Psoas muscle (tissue), 8 donors: ENCODE results near the gene TRPM3. TPM values are rescaled to one million over a fixed set of nuclear protein-coding genes. Genes with fewer than 3 reads are reported as not detected.

Experiments used
- ATAC-seq, 4 donors: fragments of 200-7000 bp; cut with Tn5 transposase; one replicate each; pipeline ENCODE4 v1.9.1; 2020; ENCODE audit warnings: moderate library complexity in 3 of 4, mild to moderate bottlenecking in 2 of 4
- DNase-seq, 2 donors: peaks; one replicate each; pipeline ENCODE4 v3.0.0-alpha.2; 2020
- H3K27ac ChIP-seq: fragments of 200-600 bp; one replicate; pipeline ENCODE4 v1.8.0; 2022
- H3K27me3 ChIP-seq, 3 donors: fragments of 200-600 bp in 1 of 3; one replicate each; pipeline versions ENCODE4 v1.6.1 to v1.8.0; 2013 to 2022; ENCODE audit warnings: low read length in 2 of 3, mild to moderate bottlenecking in 2 of 3, moderate library complexity in 1 of 3; ENCODE audit not compliant: insufficient read depth in 3 of 3
- H3K36me3 ChIP-seq, 2 donors: fragments of 200-600 bp in 1 of 2; one replicate each; pipeline versions ENCODE4 v1.6.1 to v1.8.0; 2013 to 2022; ENCODE audit warnings: low read depth in 1 of 2, mild to moderate bottlenecking in 1 of 2, moderate library complexity in 1 of 2; ENCODE audit not compliant: insufficient read depth in 1 of 2
- H3K4me1 ChIP-seq: fragments of 200-600 bp; one replicate; pipeline ENCODE4 v1.8.0; 2022
- H3K4me3 ChIP-seq: fragments of 200-600 bp; one replicate; pipeline ENCODE4 v1.8.0; 2022; ENCODE audit warnings: mild to moderate bottlenecking
- H3K9me3 ChIP-seq: fragments of 200-600 bp; one replicate; pipeline ENCODE4 v1.8.0; 2022
- CTCF ChIP-seq: fragments of 200-600 bp; IDR thresholded peaks from one replicate; pipeline ENCODE4 v1.8.0; 2022; ENCODE audit warnings: antibody characterized with exemption
- WGBS, 3 donors: extraction: QIAGEN DNeasy Blood & Tissue Kit; methylation state at CpG; one replicate each; pipeline versions ENCODE4 v1.1.6 to v1.1.7; 2013; 5-methylcytosine and 5-hydroxymethylcytosine counted together
- intact Hi-C, 2 donors: fragments of 100-400 bp; cut with DNase I; formaldehyde crosslinking; loops; one replicate each; pipeline versions ENCODE4 v1.11.0 to v1.14.2; 2022
- polyA plus RNA-seq, 3 donors: library from polyadenylated mRNA; stranded (reverse); fragments of 200-250 nt; gene quantifications; one replicate each; pipeline ENCODE4 v1.2.3, GENCODE V29; 2013
- total RNA-seq, 4 donors: library from RNA; stranded (reverse); fragmentation: NEBNext Ultra II Directional in 2 of 4; extraction: Animal tissue kit (Norgen Biotek cat#: 25700) in 2 of 4; gene quantifications; one replicate each; pipeline versions ENCODE4 v1.2.1 to v1.2.4, GENCODE V29; 2021 to 2023
- donor health status: healthy with polysubstance abuse.
- donor health status: DM: no; HTN: no; CAD: no; lungs with moderate emphysema.
- donor health status: Bipolar disorder and iron deficiency.
- donor health status: healthy.
- donor health status: DM: yes; HTN: yes; CAD: no.
- donor health status: DM: no; HTN: no; CAD: no.
- donor health status: DM: no; HTN: no; CAD: no.
- donor health status: DM: yes; HTN: yes; CAD: no.

TRPM3 gene
- total and polyA plus RNA-seq, 7 donors = 0.01 to 0.16 (median 0.06) TPM; not detected in 3

GRCh38 chr9:71076096-71076495 is 45.3 kb downstream of the TRPM3 start:
- no peak for ATAC-seq
- DNase-seq = no peak
- 71 to 86% (median 75%) methylated on average over 6 of the region's 6 CpGs for WGBS, 3 donors

GRCh38 chr9:71073494-71073893 is 47.9 kb downstream of the TRPM3 start:
- Histone ChIP-seq H3K4me1 (no peaks in the 10 kb centered on the region), H3K4me3 (no peak overlapping the region), H3K27me3 (no peaks in the 10 kb centered on the region), H3K9me3 (no peaks in the 10 kb centered on the region), H3K27ac (no peak overlapping the region), H3K36me3 (no peaks in the 10 kb centered on the region)
- intact Hi-C loops = no loop called here
- 93 to 97% (median 94%) methylated on average over 2 of the region's 2 CpGs for WGBS, 3 donors
- DNase-seq = no peak
- ATAC-seq = no peak
- no peak for TF ChIP-seq CTCF

More at GRCh38 chr9:71076096-71076495, 45.3 kb downstream of the TRPM3 start:
- H3K27ac ChIP-seq = no peak overlapping the region
- H3K4me1 ChIP-seq = no peaks in the 10 kb centered on the region
- intact Hi-C loops = no loop called here
- H3K4me3 ChIP-seq = no peak overlapping the region
- TF ChIP-seq CTCF = no peak
- H3K27me3 ChIP-seq = no peaks in the 10 kb centered on the region
- no peaks in the 10 kb centered on the region for H3K36me3 ChIP-seq
- H3K9me3 ChIP-seq = no peaks in the 10 kb centered on the region

- Histone ChIP-seq H3K9me3 (no peaks in the 10 kb centered on the region), H3K4me1 (no peaks in the 10 kb centered on the region), H3K4me3 (no peak overlapping the region), H3K36me3 (no peaks in the 10 kb centered on the region), H3K27me3 (no peaks in the 10 kb centered on the region), H3K27ac (no peak overlapping the region)
- intact Hi-C loops = no loop called here
- WGBS, 3 donors = 69 to 77% (median 75%) methylated on average over 5 of the region's 5 CpGs
- TF ChIP-seq CTCF = no peak
- ATAC-seq (no peak), DNase-seq (no peak)
Measured at GRCh38 chr9:71072587-71072986, 48.8 kb downstream of the TRPM3 start.

GRCh38 chr9:71071633-71072032 is 49.8 kb downstream of the TRPM3 start:
- no peaks in the 10 kb centered on the region for H3K27me3 ChIP-seq
- intact Hi-C loops = no loop called here
- no peak overlapping the region for H3K4me3 ChIP-seq
- no peaks in the 10 kb centered on the region for H3K4me1 ChIP-seq
- no peaks in the 10 kb centered on the region for H3K36me3 ChIP-seq
- TF ChIP-seq CTCF = no peak
- WGBS, 3 donors = 90 to 97% (median 92%) methylated on average over 1 of the region's 1 CpG
- DNase-seq = no peak
- no peak for ATAC-seq
- H3K27ac ChIP-seq = no peak overlapping the region
- H3K9me3 ChIP-seq = no peaks in the 10 kb centered on the region

GRCh38 chr9:71058660-71059059 is 62.8 kb downstream of the TRPM3 start:
- 83 to 87% (median 85%) methylated on average over 2 of the region's 2 CpGs for WGBS, 3 donors
- intact Hi-C loops = no loop called here

More at GRCh38 chr9:71058660-71059059, 62.8 kb downstream of the TRPM3 start:
- Histone ChIP-seq H3K36me3 (no peaks in the 10 kb centered on the region), H3K4me1 (no peaks in the 10 kb centered on the region), H3K27ac (no peak overlapping the region), H3K4me3 (no peak overlapping the region), H3K9me3 (no peaks in the 10 kb centered on the region), H3K27me3 (peaks cover 0 to 2% (median 0%) of the 10 kb centered on the region in 3 donors)
- ATAC-seq = no peak
- DNase-seq = no peak
- no peak for TF ChIP-seq CTCF
